IPS-20b (cell line): ENCODE data around the gene ARHGAP15.

Source experiments
- H3K27ac ChIP-seq: one replicate; pipeline ENCODE4 v1.5.1; 2013; ENCODE audit warnings: low read length
- H3K27me3 ChIP-seq: 2 replicates; pipeline ENCODE4 v1.6.1; 2013; ENCODE audit warnings: mild to moderate bottlenecking, low read length, inconsistent platforms; ENCODE audit not compliant: insufficient read depth
- H3K36me3 ChIP-seq: 2 replicates; pipeline ENCODE4 v1.6.1; 2013; ENCODE audit warnings: low read depth, mild to moderate bottlenecking, inconsistent platforms, low read length, moderate library complexity; ENCODE audit not compliant: insufficient read depth
- H3K4me1 ChIP-seq: 2 replicates; pipeline ENCODE4 v1.6.1; 2013; ENCODE audit warnings: mild to moderate bottlenecking, control low read depth, inconsistent platforms, low read length, moderate library complexity; ENCODE audit not compliant: insufficient read depth
- H3K4me3 ChIP-seq: 2 replicates; pipeline ENCODE4 v1.5.1; 2013; ENCODE audit warnings: mild to moderate bottlenecking, low read length, inconsistent platforms
- H3K9ac ChIP-seq: 2 replicates; pipeline ENCODE4 v1.6.1; 2013; ENCODE audit warnings: low read depth, mild to moderate bottlenecking, inconsistent platforms, low read length, moderate library complexity
- H3K9me3 ChIP-seq: 2 replicates; pipeline ENCODE4 v1.6.1; 2013; ENCODE audit warnings: mild to moderate bottlenecking, low read depth, low read length, inconsistent platforms; ENCODE audit not compliant: insufficient read depth

The ARHGAP15 gene

DNA sequence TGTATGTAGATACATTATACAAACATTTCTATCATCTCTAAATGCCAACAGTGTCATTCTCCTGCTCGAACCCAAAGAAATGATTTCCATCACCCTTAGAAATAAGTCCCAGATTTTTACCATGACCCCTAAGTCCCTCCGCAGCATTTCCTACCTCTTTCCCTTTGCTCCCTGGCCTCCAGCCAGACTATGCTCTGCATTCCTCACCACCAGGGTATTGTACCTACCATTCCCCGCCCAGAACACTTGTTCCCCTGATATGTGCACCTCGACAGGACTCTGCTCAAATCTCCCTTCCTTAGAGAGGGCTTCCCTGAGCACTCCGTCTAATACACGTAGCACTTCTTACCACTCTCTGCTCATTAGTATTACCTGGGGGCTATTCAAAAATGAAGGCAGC lies 630.2 kb downstream of the ARHGAP15 start:
- H3K27me3 ChIP-seq, result no peaks in the 10 kb centered on the region
- H3K27ac ChIP-seq, result no peak overlapping the region
- no peaks in the 10 kb centered on the region for H3K9me3 ChIP-seq
- H3K4me1 ChIP-seq, result peaks cover 54% of the 10 kb centered on the region
- H3K4me3 ChIP-seq, result peak overlapping the region; percentile 10; the same call in 1 of the 2 replicates
- H3K36me3 ChIP-seq, result no peaks in the 10 kb centered on the region
- peak overlapping the region; percentile 11; the same call in 1 of the 2 replicates for H3K9ac ChIP-seq

GRCh38 chr2:143762176-143762928 lies 633.1 kb downstream of the ARHGAP15 start:
- Histone ChIP-seq H3K27ac (peak overlapping the region; percentile 31), H3K36me3 (no peaks in the 10 kb centered on the region), H3K9ac (peak overlapping the region; percentile 52; the same call in 1 of the 2 replicates), H3K9me3 (no peaks in the 10 kb centered on the region), H3K27me3 (no peaks in the 10 kb centered on the region), H3K4me1 (peaks cover 43% of the 10 kb centered on the region), H3K4me3 (peak overlapping the region; percentile 28; the same call in 1 of the 2 replicates)

GRCh38 chr2:143764261-143764660 lies 635.0 kb downstream of the ARHGAP15 start:
- Histone ChIP-seq H3K36me3 (no peaks in the 10 kb centered on the region), H3K27ac (no peak overlapping the region), H3K4me3 (no peak overlapping the region), H3K9ac (no peak overlapping the region), H3K27me3 (no peaks in the 10 kb centered on the region), H3K9me3 (no peaks in the 10 kb centered on the region), H3K4me1 (peaks cover 34% of the 10 kb centered on the region)

GRCh38 chr2:143764706-143765105 lies 635.5 kb downstream of the ARHGAP15 start:
- Histone ChIP-seq H3K9ac (no peak overlapping the region), H3K27me3 (no peaks in the 10 kb centered on the region), H3K9me3 (no peaks in the 10 kb centered on the region), H3K36me3 (no peaks in the 10 kb centered on the region), H3K4me1 (peaks cover 33% of the 10 kb centered on the region), H3K27ac (no peak overlapping the region), H3K4me3 (no peak overlapping the region)

DNA sequence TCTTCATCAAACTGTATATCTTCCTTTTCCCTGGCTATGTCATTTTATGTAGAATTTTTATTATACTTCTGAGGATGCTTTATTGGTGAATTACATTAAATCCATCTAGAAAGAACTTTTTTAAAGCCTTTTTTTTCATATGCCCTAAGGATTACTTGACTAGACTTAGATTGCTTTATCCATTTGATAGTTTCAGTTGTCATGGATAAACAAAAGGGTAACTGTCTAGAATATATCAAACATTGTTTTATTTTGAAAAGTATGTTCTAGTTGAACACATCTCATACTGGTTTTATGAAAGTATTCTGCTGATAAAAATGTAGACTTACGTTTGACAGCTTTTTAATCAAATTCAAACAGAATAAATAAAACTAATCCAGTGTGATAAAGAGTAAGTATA lies 639.8 kb downstream of the ARHGAP15 start:
- H3K4me1 ChIP-seq, result no peaks in the 10 kb centered on the region
- no peak overlapping the region for H3K4me3 ChIP-seq
- H3K9me3 ChIP-seq, result no peaks in the 10 kb centered on the region
- H3K9ac ChIP-seq, result no peak overlapping the region
- H3K27me3 ChIP-seq, result no peaks in the 10 kb centered on the region
- no peak overlapping the region for H3K27ac ChIP-seq
- no peaks in the 10 kb centered on the region for H3K36me3 ChIP-seq

DNA sequence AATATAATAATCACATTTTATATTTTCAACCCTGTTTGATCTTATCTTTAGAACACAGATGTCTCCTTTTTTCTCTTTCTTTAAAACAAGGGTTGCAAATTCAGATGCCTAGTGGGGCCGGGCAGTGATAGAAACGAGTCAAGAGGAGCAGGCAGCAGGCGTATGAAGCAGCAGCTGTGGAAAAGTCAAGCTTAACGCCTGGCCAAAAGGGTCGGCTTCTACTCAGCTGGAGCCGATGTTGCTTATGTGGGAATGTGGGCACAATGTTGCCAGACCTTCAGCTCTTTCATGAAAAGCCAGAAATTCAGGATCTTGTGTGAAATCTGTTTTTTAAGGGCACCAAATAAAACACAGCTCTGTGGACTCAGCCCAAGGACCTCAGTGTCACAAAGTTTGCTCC lies 642.7 kb downstream of the ARHGAP15 start:
- no peaks in the 10 kb centered on the region for H3K27me3 ChIP-seq
- no peaks in the 10 kb centered on the region for H3K4me1 ChIP-seq
- H3K27ac ChIP-seq, result no peak overlapping the region
- H3K9me3 ChIP-seq, result no peaks in the 10 kb centered on the region
- no peaks in the 10 kb centered on the region for H3K36me3 ChIP-seq
- no peak overlapping the region for H3K4me3 ChIP-seq
- H3K9ac ChIP-seq, result no peak overlapping the region

- H3K9ac ChIP-seq, result no peak overlapping the region
- no peaks in the 10 kb centered on the region for H3K27me3 ChIP-seq
- H3K9me3 ChIP-seq, result no peaks in the 10 kb centered on the region
- no peak overlapping the region for H3K27ac ChIP-seq
- peaks cover 4% of the 10 kb centered on the region; the same call in 1 of the 2 replicates for H3K4me1 ChIP-seq
- no peaks in the 10 kb centered on the region for H3K36me3 ChIP-seq
- H3K4me3 ChIP-seq, result no peak overlapping the region
Measured at GRCh38 chr2:143776526-143777297, 647.5 kb downstream of the ARHGAP15 start.

- Histone ChIP-seq H3K27ac (no peak overlapping the region), H3K4me3 (no peak overlapping the region), H3K4me1 (peaks cover 4% of the 10 kb centered on the region; the same call in 1 of the 2 replicates), H3K9me3 (no peaks in the 10 kb centered on the region), H3K9ac (no peak overlapping the region), H3K36me3 (no peaks in the 10 kb centered on the region), H3K27me3 (no peaks in the 10 kb centered on the region)
Measured at GRCh38 chr2:143779021-143779420, 649.8 kb downstream of the ARHGAP15 start.

DNA sequence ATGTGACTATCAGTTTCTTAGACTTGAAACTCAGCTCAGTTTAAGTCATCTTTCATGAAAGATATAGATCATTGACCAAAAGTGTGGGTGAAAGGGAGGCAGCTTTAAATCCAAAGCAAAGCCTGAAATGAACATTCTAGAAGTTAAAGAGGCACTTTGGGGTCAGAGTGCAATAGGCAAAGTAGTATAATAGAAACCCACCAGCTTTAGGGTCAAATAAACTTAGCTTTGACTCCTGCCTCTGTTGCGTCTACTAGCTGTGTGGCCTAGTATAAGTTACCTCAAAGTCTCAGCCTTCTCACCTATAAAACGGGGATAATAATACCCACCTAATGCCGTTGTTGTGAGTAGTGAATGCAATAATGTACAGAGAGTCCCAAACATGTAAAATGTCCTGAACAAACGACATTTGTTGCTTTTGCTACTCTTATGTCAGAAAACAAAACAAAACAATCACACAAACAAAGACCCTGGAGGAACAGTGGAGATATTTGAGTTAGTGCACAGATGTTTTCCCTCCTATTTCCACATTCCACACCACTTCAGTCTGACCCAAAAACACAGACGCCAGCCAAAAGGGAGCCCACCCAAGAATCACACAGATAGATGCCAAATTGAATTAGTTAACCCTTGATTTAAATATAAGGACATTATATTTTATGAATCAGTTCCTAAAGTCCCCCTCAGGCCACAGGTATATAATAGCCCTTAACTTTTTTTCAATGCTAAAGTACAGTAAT lies 657.0 kb downstream of the ARHGAP15 start:
- Histone ChIP-seq H3K27me3 (no peaks in the 10 kb centered on the region), H3K9me3 (no peaks in the 10 kb centered on the region), H3K36me3 (no peaks in the 10 kb centered on the region), H3K9ac (no peak overlapping the region), H3K4me1 (no peaks in the 10 kb centered on the region), H3K27ac (no peak overlapping the region), H3K4me3 (no peak overlapping the region)

GRCh38 chr2:143787674-143788073 lies 658.5 kb downstream of the ARHGAP15 start:
- H3K4me1 ChIP-seq, result no peaks in the 10 kb centered on the region
- no peaks in the 10 kb centered on the region for H3K27me3 ChIP-seq
- H3K9me3 ChIP-seq, result no peaks in the 10 kb centered on the region
- H3K36me3 ChIP-seq, result no peaks in the 10 kb centered on the region
- no peak overlapping the region for H3K4me3 ChIP-seq
- H3K9ac ChIP-seq, result no peak overlapping the region
- no peak overlapping the region for H3K27ac ChIP-seq

GRCh38 chr2:143792602-143793001 lies 663.4 kb downstream of the ARHGAP15 start:
- no peak overlapping the region for H3K27ac ChIP-seq
- no peaks in the 10 kb centered on the region for H3K27me3 ChIP-seq
- no peak overlapping the region for H3K4me3 ChIP-seq
- H3K4me1 ChIP-seq, result no peaks in the 10 kb centered on the region; the same call in 1 of the 2 replicates
- no peaks in the 10 kb centered on the region for H3K36me3 ChIP-seq
- H3K9ac ChIP-seq, result no peak overlapping the region
- H3K9me3 ChIP-seq, result no peaks in the 10 kb centered on the region
